Muscle of leg (tissue), 11 donors: Measurements from ENCODE around the gene NAT9. TPM values are rescaled to one million over a fixed set of nuclear protein-coding genes. Genes with fewer than 3 reads are reported as not detected.

Source experiments
- DNase-seq: peaks from one replicate; pipeline ENCODE4 v3.0.0; 2013
- H3K27ac ChIP-seq: one replicate; pipeline ENCODE4 v1.5.1; 2013; ENCODE audit warnings: mild to moderate bottlenecking, low read length, control low read depth
- H3K27me3 ChIP-seq: one replicate; pipeline ENCODE4 v1.6.1; 2013; ENCODE audit warnings: low read length; ENCODE audit not compliant: control insufficient read depth, insufficient read depth
- H3K36me3 ChIP-seq: one replicate; pipeline ENCODE4 v1.6.1; 2013; ENCODE audit warnings: low read length; ENCODE audit not compliant: control insufficient read depth, insufficient read depth
- H3K4me1 ChIP-seq: one replicate; pipeline ENCODE4 v1.6.1; 2013; ENCODE audit warnings: low read length; ENCODE audit not compliant: control insufficient read depth, insufficient read depth
- H3K4me3 ChIP-seq: one replicate; pipeline ENCODE4 v1.5.1; 2013; ENCODE audit warnings: low read length, control low read depth
- H3K9me3 ChIP-seq: replicated peaks from 2 replicates; pipeline ENCODE4 v1.6.1; 2013; ENCODE audit warnings: low read depth, low read length; ENCODE audit not compliant: control insufficient read depth
- WGBS: methylation state at CpG from one replicate; pipeline ENCODE4 v1.1.5; 2013; ENCODE audit warnings: missing lambda C conversion rate; ENCODE audit not compliant: insufficient coverage; 5-methylcytosine and 5-hydroxymethylcytosine counted together
- polyA plus RNA-seq, 8 donors: library from polyadenylated mRNA; unstranded; fragments of 120-200 nt; gene quantifications; one replicate each; pipeline versions ENCODE4 v1.2.1 to v1.2.3, GENCODE V29; 2013; ENCODE audit warnings: inconsistent platforms in 1 of 8, low replicate concordance in 1 of 8; ENCODE audit not compliant: insufficient read length in 8 of 8, insufficient read depth in 1 of 8
- total RNA-seq: library from RNA; stranded (reverse); fragments of 120-200 nt; gene quantifications from one replicate; pipeline ENCODE4 v1.2.4, GENCODE V29; 2013

Gene NAT9
- total and polyA plus RNA-seq, 9 donors, result 34.0 to 48.6 (median 37.5) TPM

- H3K9me3 ChIP-seq, result no peaks in the 10 kb centered on the region
- no peak overlapping the region for H3K4me3 ChIP-seq
- peaks cover 37% of the 10 kb centered on the region for H3K4me1 ChIP-seq
- H3K27me3 ChIP-seq, result peaks cover 52% of the 10 kb centered on the region
- WGBS, result 90% methylated on average over 3 of the region's 12 CpGs
- no peak for DNase-seq
- H3K36me3 ChIP-seq, result no peaks in the 10 kb centered on the region
- H3K27ac ChIP-seq, result no peak overlapping the region
These were observed 36.8 kb downstream of the NAT9 start for GRCh38 chr17:74739227-74739831.

- peak; percentile 78 for DNase-seq
- H3K36me3 ChIP-seq, result no peaks in the 10 kb centered on the region
- H3K27me3 ChIP-seq, result peaks cover 55% of the 10 kb centered on the region
- 29% methylated on average over 8 of the region's 16 CpGs for WGBS
- no peak overlapping the region for H3K4me3 ChIP-seq
- H3K9me3 ChIP-seq, result no peaks in the 10 kb centered on the region
- peaks cover 37% of the 10 kb centered on the region for H3K4me1 ChIP-seq
- H3K27ac ChIP-seq, result no peak overlapping the region
These were observed 37.8 kb downstream of the NAT9 start for GRCh38 chr17:74738051-74738996.

DNA sequence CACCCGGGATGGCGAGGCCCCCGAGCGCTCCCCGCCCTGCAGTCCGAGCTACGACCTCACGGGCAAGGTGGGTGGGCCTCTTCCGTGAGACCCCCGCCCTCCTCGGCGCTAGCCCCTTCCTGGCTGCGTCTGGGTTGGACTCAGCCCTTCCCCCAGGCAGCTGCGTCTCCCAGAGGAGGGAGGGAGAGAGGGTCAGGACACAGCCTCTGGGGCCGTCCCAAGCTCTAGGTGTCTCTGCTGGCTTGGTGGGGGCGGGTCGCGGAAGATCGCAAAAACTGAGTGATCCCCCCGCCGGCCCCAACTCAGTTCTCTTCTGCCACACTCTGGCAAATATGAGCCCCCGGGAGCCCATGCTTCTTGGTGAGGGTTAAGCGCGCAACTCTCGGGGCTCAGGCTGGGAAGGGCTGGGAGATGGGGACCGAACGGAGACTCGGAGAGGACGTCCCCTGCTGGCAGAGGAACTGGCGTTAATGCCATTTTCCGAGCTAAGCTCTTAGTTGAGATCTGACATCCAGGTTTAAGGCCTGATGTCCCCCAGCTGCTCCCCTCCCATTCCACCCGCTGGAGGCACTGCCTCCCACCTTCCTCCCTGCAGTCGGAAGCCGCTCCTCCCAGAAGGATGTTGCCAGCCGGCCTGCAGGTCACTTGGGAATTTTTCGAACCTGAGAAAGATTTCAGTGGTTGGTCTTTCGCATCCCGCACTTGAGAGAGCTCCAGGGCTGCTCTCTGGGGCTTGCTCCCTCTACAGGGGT is 38.7 kb downstream of the NAT9 start:
- H3K27ac ChIP-seq, result no peak overlapping the region
- 3% methylated on average over 35 of the region's 38 CpGs for WGBS
- peaks cover 33% of the 10 kb centered on the region for H3K4me1 ChIP-seq

GRCh38 chr17:74736513-74737298 is 39.4 kb downstream of the NAT9 start, which contains the start of gene RAB37:
Gene RAB37, plus strand, starts transcription at chr17:74737256. Its CDS starts 17 bp downstream, at chr17:74737273.
- peaks cover 54% of the 10 kb centered on the region for H3K27me3 ChIP-seq
- H3K4me3 ChIP-seq, result peak within 1 kb of the TSS; percentile 18
- DNase-seq, result no peak
- no peaks in the 10 kb centered on the region for H3K9me3 ChIP-seq
- no peak within 1 kb of the TSS for H3K27ac ChIP-seq
- under 1% methylated on average over 66 of the region's 67 CpGs for WGBS
- peaks cover 33% of the 10 kb centered on the region for H3K4me1 ChIP-seq
- H3K36me3 ChIP-seq, result no peaks in the 10 kb centered on the region

More for the DNA sequence above, 38.7 kb downstream of the NAT9 start:
- Histone ChIP-seq H3K27me3 (peaks cover 56% of the 10 kb centered on the region), H3K4me3 (peak overlapping the region; percentile 18), H3K36me3 (no peaks in the 10 kb centered on the region), H3K9me3 (no peaks in the 10 kb centered on the region)
- DNase-seq, result no peak

- no peaks in the 10 kb centered on the region for H3K36me3 ChIP-seq
- H3K27ac ChIP-seq, result no peak overlapping the region
- H3K4me3 ChIP-seq, result no peak overlapping the region
- no peak for DNase-seq
- H3K27me3 ChIP-seq, result peaks cover 54% of the 10 kb centered on the region
- peaks cover 30% of the 10 kb centered on the region for H3K4me1 ChIP-seq
- WGBS, result 92% methylated on average over 2 of the region's 3 CpGs
- H3K9me3 ChIP-seq, result no peaks in the 10 kb centered on the region
These were observed 41.9 kb downstream of the NAT9 start for GRCh38 chr17:74734256-74734655.

- WGBS, result 56% methylated on average over 8 of the region's 9 CpGs
- Histone ChIP-seq H3K36me3 (no peaks in the 10 kb centered on the region), H3K27me3 (peaks cover 46% of the 10 kb centered on the region), H3K4me1 (peaks cover 23% of the 10 kb centered on the region), H3K27ac (no peak overlapping the region), H3K4me3 (no peak overlapping the region), H3K9me3 (no peaks in the 10 kb centered on the region)
- DNase-seq, result no peak
These were observed 42.6 kb downstream of the NAT9 start for GRCh38 chr17:74733365-74734122.

DNA sequence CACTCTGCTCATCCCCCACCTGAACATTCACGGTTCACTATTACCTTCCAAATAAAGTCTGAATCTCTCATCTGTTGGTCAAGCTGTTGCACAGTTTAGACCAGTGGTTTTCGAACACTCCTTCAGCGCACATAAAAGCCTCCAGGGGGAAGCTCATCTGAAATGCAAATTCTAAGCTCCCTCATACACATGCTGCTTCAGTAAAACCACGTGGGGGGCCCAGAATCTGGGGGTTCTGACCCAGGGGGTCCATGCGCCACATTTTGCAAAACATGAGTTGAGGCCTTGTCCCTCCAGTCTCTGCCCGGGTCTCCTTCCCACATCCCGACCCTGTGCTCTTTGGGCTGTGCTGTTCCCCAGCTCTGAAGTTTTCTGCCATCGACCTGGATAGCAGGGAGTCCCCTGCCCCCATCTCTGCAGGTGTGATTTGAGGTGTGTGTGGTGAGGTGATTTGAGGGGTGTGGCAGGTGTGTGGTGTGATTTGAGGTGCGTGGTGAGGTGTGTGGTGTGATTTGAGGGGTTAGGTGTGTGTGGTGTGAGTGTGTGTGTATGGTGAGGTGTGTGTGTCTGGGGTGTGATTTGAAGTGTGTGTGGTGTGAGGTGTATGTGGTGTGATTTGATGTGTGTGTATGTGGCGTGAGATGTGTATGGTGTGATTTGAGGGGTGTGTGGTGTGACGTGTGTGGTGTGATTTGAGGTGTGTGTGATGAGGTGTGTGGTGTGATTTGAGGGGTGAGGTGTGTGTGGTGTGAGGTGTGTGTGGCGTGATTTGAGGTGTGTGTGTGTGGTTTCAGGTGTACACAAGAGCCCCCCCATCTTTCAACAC is 43.9 kb downstream of the NAT9 start:
- peaks cover 34% of the 10 kb centered on the region for H3K27me3 ChIP-seq
- WGBS, result 66% methylated on average over 12 of the region's 12 CpGs

GRCh38 chr17:74731347-74731605 is 44.9 kb downstream of the NAT9 start:
- H3K36me3 ChIP-seq, result no peaks in the 10 kb centered on the region
- H3K27ac ChIP-seq, result no peak overlapping the region
- no peak overlapping the region for H3K4me3 ChIP-seq
- H3K27me3 ChIP-seq, result peaks cover 24% of the 10 kb centered on the region
- WGBS, result 82% methylated on average over 2 of the region's 4 CpGs
- H3K9me3 ChIP-seq, result no peaks in the 10 kb centered on the region
- H3K4me1 ChIP-seq, result peaks cover 1% of the 10 kb centered on the region
- DNase-seq, result no peak

More for the DNA sequence above, 43.9 kb downstream of the NAT9 start:
- H3K27ac ChIP-seq, result no peak overlapping the region
- no peaks in the 10 kb centered on the region for H3K36me3 ChIP-seq
- DNase-seq, result no peak
- no peaks in the 10 kb centered on the region for H3K9me3 ChIP-seq
- H3K4me3 ChIP-seq, result no peak overlapping the region
- peaks cover 10% of the 10 kb centered on the region for H3K4me1 ChIP-seq
